OCI-M2 (cell line): ENCODE results near the gene PCNX1.

Source experiments
- DNase-seq: peaks from one replicate; lab custom pipeline; 2025; ENCODE audit not compliant: unreplicated experiment; lab: John Stamatoyannopoulos, UW

Gene PCNX1

DNA sequence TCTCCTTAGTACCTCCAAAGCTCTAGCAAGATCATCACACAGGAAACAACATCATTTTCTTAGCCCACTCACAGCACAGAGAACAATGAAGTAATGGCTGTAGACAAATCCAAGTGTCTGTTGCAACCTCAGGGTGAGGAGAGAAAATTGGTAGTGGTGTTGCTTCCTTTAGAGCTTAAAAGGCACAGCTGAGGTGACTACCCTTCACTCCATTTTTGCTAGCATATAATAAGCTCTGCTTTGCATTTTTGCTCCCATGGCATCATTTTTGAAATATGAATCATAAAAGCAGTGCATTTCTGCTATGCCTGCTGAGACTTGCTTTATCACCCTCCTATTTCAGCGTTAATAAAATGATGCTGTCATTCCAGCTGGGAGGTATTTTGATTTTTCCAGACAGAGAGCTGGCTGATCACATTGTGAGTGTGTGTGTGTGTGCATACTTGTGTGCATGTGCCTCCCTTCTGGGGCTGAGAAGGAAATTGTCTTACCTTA lies 18.5 kb upstream of the PCNX1 start:
- no peak for DNase-seq

- DNase-seq, result no peak
Observed at GRCh38 chr14:70889555-70889954, 17.7 kb upstream of the PCNX1 start.

GRCh38 chr14:70890826-70891659 lies 16.2 kb upstream of the PCNX1 start:
- DNase-seq, result no peak

DNA sequence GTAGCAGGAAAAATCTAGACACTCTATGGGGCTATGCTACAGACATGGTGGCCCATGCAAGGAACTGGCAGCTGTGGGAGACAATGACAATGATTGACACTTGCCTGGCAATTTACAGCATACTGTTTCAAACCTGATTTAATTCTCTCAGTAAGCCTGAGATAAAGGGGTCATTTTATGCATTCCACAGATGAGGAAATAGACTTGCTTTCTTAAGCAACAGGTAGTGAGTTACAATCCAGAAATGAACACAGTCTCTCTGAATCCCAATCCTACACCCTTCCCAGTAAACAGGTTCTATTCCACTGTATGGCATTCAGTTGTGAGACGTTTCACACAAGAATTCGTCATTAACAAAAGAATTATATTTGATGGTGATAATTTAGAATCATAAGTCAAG lies 15.5 kb upstream of the PCNX1 start:
- no peak for DNase-seq

- DNase-seq, result no peak
Observed at GRCh38 chr14:70893062-70893845, 14.0 kb upstream of the PCNX1 start.

DNA sequence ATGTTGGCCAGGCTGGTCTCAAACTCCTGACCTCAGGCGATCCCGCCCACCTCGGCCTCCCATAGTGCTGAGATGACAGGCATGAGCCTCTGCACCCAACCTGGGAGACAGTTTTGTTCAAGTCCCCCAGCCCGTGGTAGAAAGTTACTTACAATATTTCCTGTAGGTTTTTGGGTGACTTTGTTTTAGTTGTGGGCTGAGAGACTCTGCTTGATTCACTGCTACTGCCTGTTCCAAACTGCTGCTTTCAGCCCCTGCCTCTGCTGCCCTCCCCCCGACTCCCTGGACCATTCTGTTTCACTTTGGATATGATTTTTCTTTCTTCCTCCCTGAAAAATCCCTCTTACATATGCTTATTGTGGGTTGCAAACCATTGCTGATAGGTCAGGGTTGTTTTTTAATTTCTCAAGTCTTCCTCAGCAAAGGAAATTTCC lies 13.4 kb upstream of the PCNX1 start:
- DNase-seq, result no peak

GRCh38 chr14:70894868-70895267 lies 12.4 kb upstream of the PCNX1 start:
- DNase-seq, result no peak

GRCh38 chr14:70896317-70896716 lies 10.9 kb upstream of the PCNX1 start:
- no peak for DNase-seq

GRCh38 chr14:70896981-70897380 lies 10.3 kb upstream of the PCNX1 start:
- no peak for DNase-seq

DNA sequence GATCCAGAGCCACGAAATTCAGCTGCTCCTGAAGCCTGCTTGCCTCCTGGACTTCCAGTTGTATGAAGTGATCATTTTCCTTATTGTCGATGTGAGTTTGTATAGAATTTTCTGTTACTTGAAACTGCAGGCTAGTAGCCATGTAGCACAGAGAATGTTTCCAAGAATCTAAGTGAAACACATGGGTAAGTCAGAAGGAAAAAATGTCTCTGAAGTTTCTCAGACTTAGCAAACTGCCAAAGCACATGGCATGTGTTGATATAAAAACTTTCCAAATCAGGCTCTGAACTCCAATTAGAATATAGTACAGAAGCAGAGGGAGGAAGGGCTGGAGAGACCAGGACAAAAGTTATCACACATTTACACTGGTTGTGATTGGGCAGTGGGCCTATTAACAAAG lies 9.8 kb upstream of the PCNX1 start:
- no peak for DNase-seq

DNA sequence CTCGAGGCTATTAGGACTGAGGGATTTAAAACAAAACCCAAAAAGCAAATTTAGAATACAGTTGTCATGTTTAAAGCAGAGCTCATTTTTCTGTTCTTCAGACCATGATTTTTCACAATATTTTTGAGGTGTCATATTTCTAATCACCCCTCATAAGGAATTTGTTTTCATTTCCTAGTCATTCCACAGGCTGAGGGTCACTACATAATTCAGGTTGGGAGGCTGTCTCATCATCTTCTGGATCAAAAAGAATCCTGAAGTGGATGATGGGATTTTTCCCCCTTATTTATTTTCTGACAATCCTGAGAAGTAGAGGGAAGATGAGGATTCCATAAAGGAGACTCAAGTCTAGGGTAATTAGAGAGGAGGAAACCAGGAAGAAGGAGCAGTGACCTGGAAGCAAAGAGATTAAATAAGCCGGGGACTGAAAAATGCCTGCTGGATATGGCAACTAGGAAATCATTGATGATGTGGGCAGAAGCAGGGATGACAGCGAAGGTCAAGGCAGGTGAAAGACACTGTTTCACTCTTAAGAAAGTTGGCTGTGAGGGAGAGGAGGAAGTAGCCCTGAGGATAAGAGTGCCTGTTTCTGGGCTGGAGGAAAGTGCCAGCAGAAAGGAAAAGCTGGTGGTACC lies 9.0 kb upstream of the PCNX1 start:
- no peak for DNase-seq

DNA sequence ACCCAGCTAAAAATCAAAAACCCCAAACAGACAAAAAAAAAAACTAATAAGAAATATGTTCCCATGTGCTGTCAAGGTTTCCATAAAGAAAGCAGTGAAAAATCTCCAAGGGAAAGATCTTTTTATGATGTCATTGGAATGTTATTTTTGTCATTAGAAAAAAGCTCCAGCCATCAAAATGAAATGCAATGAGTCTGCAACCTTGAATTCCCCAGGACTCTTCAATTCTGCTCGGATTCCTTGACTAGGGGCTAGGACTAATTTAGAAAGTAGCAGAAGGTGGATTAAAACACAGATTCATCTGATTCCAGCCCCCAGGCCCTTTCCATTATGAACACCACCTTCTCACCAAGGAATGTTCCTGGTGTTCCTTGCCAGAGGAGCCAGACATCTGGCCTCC lies 6.0 kb upstream of the PCNX1 start:
- no peak for DNase-seq

DNA sequence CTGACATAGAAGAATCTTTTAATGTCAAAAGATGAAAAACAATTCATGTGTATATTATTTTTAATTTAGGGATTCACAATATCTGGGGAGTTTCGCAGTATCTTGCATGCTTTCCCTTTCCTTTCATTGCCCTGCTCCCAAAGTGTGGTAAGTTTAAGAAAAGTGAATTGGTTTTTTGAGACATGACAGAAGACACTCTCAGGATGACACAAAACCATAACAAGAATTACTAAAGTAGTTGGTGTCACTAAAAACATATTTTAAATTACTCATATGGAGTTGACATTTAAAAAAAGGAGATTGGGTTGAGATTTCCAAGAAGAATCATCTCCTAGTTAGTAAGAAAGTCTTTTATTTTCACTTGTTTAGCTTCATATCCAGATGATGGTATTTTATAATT lies 5.1 kb upstream of the PCNX1 start:
- DNase-seq, result no peak

- no peak for DNase-seq
Observed at GRCh38 chr14:70904373-70904772, 2.9 kb upstream of the PCNX1 start.

DNA sequence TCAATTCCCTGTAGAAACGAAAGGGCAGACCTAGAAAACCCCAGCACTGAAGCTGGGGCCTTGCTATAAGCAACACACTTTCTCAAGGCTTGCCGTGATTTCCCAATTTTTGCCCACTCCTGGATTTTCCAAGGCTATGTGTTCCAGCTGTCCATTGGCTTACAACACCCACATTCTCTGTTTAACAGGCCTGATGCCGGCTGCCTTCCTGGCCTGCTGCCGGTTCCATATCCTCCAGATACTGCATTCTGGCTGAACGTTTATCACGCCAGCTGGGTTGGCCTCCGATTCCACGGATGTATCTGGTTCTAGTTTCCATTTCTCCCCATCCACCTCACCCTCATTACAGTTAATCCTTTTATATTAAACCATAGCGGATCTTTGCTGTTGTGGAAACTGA lies 2.0 kb upstream of the PCNX1 start:
- no peak for DNase-seq

- DNase-seq, result no peak
Observed at GRCh38 chr14:70906793-70907175, 475 bp upstream of the PCNX1 start.

DNA sequence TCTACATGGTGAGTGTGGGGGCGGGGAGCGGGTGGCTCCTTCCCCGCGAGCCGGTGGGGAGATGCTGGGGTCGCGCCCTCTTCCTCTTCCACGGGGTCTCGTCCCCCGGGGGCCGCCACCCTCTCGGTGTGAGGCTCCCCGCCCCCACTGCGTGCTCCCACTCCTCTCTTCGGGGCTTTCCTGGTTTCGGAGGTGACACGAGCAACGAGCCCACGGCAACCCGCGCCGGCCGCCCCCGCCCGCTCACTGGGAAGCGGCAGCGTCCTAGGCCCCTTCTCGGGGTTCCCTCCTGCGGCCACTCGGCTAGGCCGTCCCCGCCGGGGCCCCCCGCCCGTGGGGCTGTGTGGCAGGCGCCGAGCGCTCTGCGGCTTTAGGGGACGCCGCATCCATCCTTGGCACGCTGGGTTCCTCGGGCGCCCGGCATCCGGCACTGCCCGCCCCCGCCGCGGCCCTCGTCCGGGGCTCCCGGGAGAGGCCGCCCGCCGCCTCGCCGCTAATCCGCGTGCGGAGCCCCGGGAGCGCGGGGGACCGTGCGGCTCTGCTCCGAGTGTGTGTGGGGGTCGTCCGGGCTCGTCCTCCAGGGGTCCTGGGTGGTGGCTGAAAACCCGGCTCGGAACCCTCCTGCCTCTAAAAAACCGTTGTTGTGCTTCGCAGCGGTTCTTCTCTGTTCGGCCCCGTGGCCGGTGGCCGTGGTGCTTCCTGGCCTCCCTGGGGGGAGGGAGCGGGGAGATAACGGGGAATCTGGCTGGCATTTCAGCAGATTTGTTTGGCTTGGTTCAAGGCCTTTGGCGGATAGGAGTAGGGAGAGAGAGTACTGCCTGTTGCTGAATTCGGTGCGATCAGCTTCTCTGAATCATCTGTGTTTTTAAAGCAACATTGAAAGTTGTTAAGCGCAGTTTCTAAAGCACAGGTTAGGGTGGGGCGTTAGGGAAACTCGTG lies 1.0 kb downstream of the PCNX1 start:
- DNase-seq, result no peak

- DNase-seq, result no peak
Observed at GRCh38 chr14:70908935-70909641, 1.8 kb downstream of the PCNX1 start.

GRCh38 chr14:70909733-70910614 lies 2.7 kb downstream of the PCNX1 start:
- DNase-seq, result no peak
